ENCODE results near the gene LCMT2.

LCMT2 gene

DNA sequence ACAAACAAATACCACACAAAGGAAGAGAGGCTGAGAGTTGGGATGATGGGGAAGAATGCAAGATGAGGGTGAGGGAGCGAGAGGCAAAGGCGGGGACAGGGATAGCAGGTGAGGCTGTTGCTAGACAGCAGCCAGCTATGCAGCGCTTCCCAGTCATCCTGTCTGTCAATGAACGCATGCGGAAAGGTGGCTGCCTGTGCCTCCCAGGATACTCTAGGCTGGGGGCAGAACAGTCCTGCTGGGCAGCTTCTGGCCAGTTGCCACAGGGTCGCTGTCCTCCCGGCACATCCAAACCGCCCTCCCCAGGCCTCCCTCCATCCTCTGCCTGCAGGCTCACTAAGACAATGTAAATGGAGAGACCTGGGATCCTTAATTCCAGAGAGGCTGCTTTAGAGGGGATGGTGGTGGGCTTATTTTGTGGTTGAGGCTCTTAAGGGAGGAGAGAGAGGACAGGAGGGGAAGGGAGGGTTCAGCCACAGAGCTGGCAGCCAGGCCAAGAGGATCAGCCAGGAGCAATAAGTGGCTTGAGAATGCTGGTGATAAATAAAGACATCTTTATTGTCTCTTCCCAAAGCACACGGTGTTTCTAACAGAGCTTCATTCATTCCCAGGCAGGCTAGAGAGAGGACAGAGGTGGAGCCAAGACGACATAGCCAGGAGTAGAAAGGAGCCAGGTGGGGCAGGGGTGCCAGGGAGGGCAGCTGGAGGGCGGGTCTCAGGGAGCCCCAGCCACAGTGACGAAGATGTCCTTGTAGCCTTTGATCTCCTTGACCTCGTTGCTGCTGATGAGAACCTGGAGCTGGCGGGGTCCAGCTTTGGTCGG, 54.4 kb downstream of the LCMT2 start:
- DNase-seq (ENCODE audit: low spot score): no peak

DNA sequence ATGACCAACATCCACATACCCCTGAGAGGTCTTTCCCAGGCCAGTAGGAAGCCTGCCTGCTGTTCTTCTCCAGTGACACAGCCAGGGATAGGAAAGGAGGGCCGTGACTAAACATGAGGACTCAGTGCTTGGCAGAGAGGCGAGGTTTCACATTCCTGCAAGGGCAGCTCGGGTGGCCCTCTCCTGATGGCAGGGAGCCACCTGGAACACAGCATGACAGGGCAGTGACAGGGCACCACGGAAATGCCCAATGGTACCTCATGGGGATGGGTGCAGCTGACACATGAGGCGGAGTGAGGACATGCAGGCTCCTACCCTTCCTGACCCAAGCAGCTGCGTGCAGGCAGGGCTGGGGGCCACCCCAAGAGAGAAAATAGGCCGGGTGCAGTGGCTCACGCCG, 56.2 kb downstream of the LCMT2 start:
- DNase-seq (ENCODE audit: low spot score): no peak
